Activated CD4-positive, alpha-beta T cell treated with anti-CD3 and anti-CD28 coated beads for 1 hour (primary cell): ENCODE measurements around the gene ZDHHC1.
"Not testable (repeated sequence)": the region's sequence is repeated elsewhere in the genome, so short reads cannot be mapped to it uniquely, and the experiment has no call there.

Experiments used
- DNase-seq: peaks from one replicate; pipeline ENCODE4 v3.0.0-alpha.2; 2020

Gene ZDHHC1

GRCh38 chr16:67392301-67393059 lies 23.8 kb downstream of the ZDHHC1 start:
- no peak for DNase-seq

GRCh38 chr16:67391424-67392300 lies 24.6 kb downstream of the ZDHHC1 start:
- no peak for DNase-seq

- no peak for DNase-seq
Measured at GRCh38 chr16:67390816-67391423, 25.4 kb downstream of the ZDHHC1 start.

- DNase-seq, result no peak
Measured at GRCh38 chr16:67389911-67390815, 26.1 kb downstream of the ZDHHC1 start.

GRCh38 chr16:67388591-67388990 lies 27.7 kb downstream of the ZDHHC1 start:
- DNase-seq, result no peak

- DNase-seq, result no peak
Measured at GRCh38 chr16:67388191-67388590, 28.1 kb downstream of the ZDHHC1 start.

- DNase-seq, result no peak
Measured at GRCh38 chr16:67387479-67388079, 28.7 kb downstream of the ZDHHC1 start.

GRCh38 chr16:67386861-67387455 lies 29.3 kb downstream of the ZDHHC1 start:
- DNase-seq, result no peak

GRCh38 chr16:67384778-67385510 lies 31.3 kb downstream of the ZDHHC1 start:
- no peak for DNase-seq

- DNase-seq, result no peak
Measured at GRCh38 chr16:67383284-67383683, 33.0 kb downstream of the ZDHHC1 start.

GRCh38 chr16:67378642-67379041 lies 37.6 kb downstream of the ZDHHC1 start:
- DNase-seq, result no peak

GRCh38 chr16:67376012-67376411 lies 40.3 kb downstream of the ZDHHC1 start:
- DNase-seq, result not testable (repeated sequence)

- no peak for DNase-seq
Measured at GRCh38 chr16:67372664-67373063, 43.6 kb downstream of the ZDHHC1 start.

- DNase-seq, result no peak
Measured at GRCh38 chr16:67370661-67371060, 45.6 kb downstream of the ZDHHC1 start.

GRCh38 chr16:67364600-67365235 lies 51.6 kb downstream of the ZDHHC1 start:
- no peak for DNase-seq

GRCh38 chr16:67361038-67361437 lies 55.2 kb downstream of the ZDHHC1 start:
- DNase-seq, result no peak

GRCh38 chr16:67359540-67360269 lies 56.6 kb downstream of the ZDHHC1 start:
- not testable (repeated sequence) for DNase-seq

GRCh38 chr16:67357561-67357960 lies 58.7 kb downstream of the ZDHHC1 start:
- DNase-seq, result no peak

GRCh38 chr16:67356396-67356795 lies 59.9 kb downstream of the ZDHHC1 start:
- no peak for DNase-seq

GRCh38 chr16:67352463-67352862 lies 63.8 kb downstream of the ZDHHC1 start:
- not testable (repeated sequence) for DNase-seq
